Uterus (tissue), 2 donors: Measurements from ENCODE around the gene BMAL2.

Experiments used
- CTCF ChIP-seq, 4 experiments: fragments of 200-600 bp in 2 of 4; fragments of 450-650 bp in 2 of 4; sonication (generic) in 2 of 4; IDR thresholded peaks; one replicate each; pipeline ENCODE4 v1.5.1; 2016 to 2019; ENCODE audit warnings: antibody characterized with exemption in 4 of 4, mild to moderate bottlenecking in 2 of 4, moderate library complexity in 1 of 4
- POLR2A ChIP-seq, 2 donors: fragments of 450-650 bp; IDR thresholded peaks; one replicate each; pipeline ENCODE4 v1.6.1; 2016; ENCODE audit warnings: antibody characterized with exemption in 2 of 2, mild to moderate bottlenecking in 1 of 2, moderate library complexity in 1 of 2

- no peak for TF ChIP-seq CTCF (IDR thresholded peaks at IDR 0.05)
- TF ChIP-seq POLR2A (IDR thresholded peaks at IDR 0.05), result no peak
Observed at GRCh38 chr12:27309995-27310315, 22.7 kb upstream of the BMAL2 start.
